ENCODE data around the gene ATP2C2.

Gene ATP2C2

DNA sequence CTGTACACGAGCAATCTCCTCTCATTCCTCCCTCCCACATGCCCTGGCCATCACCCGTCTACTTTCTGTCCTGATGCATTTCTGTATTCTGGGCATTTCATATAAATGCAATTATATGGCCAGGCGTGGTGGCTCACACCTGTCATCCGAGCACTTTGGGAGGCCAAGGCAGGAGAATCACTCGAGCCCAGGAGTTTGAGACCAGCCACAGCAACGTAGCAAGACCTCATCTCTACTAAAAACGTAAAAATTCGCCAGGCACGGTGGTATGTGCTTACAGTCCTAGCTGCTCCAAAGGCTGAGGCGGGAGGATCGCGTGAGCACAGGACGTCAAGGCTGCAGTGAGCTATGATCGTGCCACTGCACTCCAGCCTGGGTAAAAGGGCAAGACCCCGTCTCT lies 131.3 kb downstream of the ATP2C2 start:
- DNase-seq = no peak

- no peak for DNase-seq
Measured at GRCh38 chr16:84500531-84500930, 132.2 kb downstream of the ATP2C2 start.

DNA sequence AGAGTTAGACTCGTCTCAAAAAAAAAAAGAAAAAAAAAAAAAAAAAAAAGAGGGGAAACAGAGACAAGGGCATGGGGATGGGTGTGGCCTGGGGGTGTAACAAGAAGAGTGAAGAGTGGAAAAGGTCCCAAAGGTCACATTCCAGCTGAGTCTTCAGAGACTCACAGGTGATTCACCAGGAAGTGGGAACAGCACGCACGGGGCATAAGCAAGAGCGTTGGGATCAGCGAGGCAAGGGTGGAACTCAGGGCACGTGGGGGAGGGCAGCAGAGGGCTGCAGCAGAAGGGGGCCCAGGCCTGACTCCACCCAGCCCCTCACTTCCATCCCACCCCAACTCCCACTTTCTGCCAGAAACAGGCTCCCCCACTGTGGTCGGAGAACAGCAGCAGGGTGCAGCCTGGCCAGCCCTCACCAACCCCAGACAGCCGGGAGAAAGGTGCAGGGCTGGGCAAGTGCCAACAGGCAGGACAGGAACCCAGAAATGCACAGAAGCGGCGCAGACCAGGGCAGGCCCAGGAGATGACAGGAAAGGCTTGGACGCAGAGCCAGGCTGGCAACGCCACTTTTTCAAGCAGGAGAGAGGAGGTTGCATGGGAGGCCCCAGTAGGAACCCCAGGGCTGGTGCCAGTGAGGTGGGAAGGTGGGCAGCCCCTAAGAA lies 132.9 kb downstream of the ATP2C2 start:
- DNase-seq = peak; percentile 18

- no peak for DNase-seq
Measured at GRCh38 chr16:84502075-84502474, 133.7 kb downstream of the ATP2C2 start.

- no peak for DNase-seq
Measured at GRCh38 chr16:84502581-84502980, 134.2 kb downstream of the ATP2C2 start.

DNA sequence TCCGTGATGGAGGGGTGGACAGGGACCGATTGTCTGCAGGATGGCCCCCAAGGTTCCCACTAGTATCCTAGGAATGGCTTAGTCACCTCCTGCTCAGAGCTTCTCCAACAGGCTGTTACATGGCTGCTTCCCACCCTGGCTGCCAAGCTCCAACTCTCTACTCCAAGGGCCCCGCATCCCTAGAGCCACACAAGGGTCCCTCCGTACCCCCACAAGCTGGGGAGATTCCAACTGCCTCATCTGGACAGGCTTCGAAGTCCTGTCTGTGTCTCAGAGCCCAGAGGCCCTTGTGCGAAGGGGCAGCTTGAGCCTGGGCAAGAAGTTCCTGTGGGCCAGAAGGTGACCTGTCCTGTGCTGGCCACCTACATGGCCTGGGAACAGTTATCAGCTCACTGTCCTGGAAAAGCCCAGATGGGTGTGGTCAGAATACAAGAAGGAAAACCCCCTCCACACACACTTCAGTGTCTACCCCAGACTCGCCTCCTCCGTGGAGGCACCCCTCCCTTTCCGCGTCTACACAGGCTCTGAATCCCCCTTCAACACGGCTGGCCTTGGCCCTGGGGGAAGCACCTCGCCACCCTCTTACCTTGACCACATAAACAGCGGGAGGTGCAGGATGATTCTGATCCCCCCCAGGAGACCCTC lies 135.5 kb downstream of the ATP2C2 start:
- peak; percentile 44 for DNase-seq

- peak; percentile 98 for DNase-seq
Measured at GRCh38 chr16:84504420-84505248, 136.3 kb downstream of the ATP2C2 start, which contains the start of gene MEAK7. Gene MEAK7, minus strand, starts transcription at chr16:84504659. Its CDS starts 6,573 bp downstream, at chr16:84498086.

- DNase-seq = no peak
Measured at GRCh38 chr16:84505249-84506187, 137.2 kb downstream of the ATP2C2 start.

DNA sequence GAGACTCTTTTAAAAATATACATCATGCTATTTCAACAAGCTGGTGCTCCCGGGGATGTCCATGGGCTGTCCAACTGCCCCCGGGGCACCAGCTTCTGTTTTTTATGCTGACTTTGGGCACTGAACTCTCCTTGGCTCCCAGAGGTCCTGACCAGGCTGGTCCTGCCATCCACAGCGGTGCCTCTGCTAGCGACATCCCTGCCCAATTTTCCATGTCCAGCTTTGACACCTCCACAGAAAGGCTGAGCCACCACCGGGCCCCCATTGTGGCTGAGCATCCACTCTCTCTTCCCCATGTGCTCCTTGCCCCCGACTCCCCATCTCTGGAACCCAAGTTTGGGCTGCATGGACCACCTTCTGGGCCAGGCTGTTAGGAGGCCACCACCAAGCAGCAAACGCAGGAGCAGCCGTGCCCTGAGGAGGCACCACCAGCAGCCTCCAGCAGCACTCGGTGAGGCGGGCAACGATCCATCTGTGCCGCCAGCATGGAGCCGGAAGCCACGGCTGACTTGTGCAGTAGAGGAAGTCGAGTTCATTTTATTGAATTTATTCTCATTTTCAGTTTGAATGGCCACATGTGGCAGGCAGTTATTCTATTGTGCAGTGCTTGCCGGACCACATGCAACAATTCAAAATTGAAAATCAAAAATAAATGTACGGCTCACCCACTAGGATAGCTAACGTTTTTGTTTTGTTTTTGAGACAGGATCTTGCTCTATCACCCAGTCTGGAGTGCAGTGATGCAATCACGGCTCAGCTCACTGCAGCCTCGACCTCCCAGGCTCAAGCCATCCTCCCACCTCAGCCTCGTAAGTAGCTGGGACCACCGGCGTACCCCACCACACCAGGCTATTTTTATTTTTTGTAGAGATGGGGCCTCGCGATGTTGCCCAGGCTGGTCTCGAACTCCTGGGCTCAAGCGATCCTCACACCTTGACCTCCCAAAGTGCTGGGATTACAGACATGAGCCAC lies 139.0 kb downstream of the ATP2C2 start:
- DNase-seq = peak; percentile 29

- DNase-seq = no peak
Measured at GRCh38 chr16:84508502-84508901, 140.2 kb downstream of the ATP2C2 start.

GRCh38 chr16:84509032-84509950 lies 141.0 kb downstream of the ATP2C2 start:
- DNase-seq = no peak

DNA sequence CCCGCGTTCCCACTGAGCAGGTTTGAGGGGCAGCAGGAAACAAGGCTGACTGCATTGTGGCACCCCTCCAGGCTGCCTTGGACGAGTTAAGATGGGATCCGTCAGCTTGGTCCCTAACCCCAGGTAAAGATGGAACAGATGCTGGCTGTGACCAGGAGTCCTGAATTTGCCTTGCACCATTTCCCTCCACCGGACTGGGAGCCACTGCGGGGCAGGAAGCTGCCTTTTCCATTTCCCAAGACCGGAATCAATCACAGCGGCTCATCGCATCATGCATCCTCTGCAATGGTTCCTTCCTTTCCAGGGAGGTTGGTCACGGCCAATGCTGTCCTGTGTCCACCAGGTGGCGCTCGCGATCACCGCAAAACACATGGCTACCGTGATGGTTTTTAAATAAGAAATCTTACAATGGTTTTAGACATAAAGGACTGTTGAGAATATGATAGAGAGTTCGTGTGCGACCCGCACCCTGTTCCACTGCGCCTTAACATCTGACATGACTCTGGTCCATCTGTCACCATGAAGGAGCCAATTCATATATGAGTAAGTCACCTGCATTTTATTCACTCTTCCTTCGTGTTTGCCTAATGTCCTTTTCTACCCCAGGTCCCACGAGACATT lies 143.0 kb downstream of the ATP2C2 start:
- DNase-seq = peak; percentile 82

DNA sequence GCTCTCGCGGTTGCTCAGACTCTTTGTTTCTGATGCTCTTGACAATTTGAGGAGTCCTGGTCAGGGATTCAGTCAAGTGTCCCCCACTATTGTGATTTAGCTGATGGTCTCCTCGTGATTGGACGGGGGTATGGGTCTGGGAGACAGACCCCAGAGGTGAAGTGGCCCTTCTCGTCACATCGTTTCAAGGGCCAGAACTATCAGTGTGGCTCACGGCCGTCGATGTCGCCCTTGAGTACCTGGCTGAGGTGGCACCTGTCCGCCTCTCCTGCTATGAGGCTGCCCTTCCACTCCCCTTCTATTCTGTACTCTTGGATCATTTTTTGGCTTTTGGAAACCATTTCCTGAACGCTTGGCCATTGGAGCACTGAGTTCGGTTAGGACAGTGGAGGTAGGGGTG lies 143.5 kb downstream of the ATP2C2 start:
- DNase-seq = no peak

DNA sequence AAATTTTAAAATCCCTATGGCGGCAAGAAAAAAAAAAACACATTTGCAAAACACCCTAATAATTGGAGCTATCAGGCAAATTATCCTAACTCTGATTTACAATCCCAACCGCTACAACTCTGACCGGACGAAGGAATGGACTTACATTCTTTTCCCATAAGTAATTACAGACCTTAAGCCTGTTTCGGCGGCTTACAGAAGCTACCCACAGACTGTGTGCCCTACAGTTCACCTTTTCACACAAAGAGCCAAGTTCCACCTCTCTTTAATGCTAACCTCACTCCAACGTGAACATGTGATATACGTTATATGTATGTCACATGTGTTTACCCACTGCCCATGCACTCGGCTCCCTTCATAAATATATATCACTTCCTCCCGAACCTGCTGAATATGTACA lies 144.8 kb downstream of the ATP2C2 start:
- DNase-seq = peak; percentile 90

GRCh38 chr16:84513666-84514065 lies 145.3 kb downstream of the ATP2C2 start:
- no peak for DNase-seq
